Urinary bladder (tissue), 4 donors: ENCODE measurements around the gene C1QBP. TPM values are rescaled to one million over a fixed set of nuclear protein-coding genes. Genes with fewer than 3 reads are reported as not detected.

Source experiments
- DNase-seq: peaks from one replicate; pipeline ENCODE4 v3.0.0-alpha.2; 2015; ENCODE audit errors: extremely low spot score
- H3K27ac ChIP-seq: one replicate; pipeline ENCODE4 v1.5.1; 2013; ENCODE audit warnings: low read depth, mild to moderate bottlenecking, moderate library complexity
- H3K36me3 ChIP-seq: one replicate; pipeline ENCODE4 v1.6.1; 2013; ENCODE audit warnings: mild to moderate bottlenecking, moderate library complexity; ENCODE audit not compliant: insufficient read depth
- H3K4me1 ChIP-seq: one replicate; pipeline ENCODE4 v1.6.1; 2013; ENCODE audit warnings: mild to moderate bottlenecking, moderate library complexity; ENCODE audit not compliant: insufficient read depth
- H3K4me3 ChIP-seq: one replicate; pipeline ENCODE4 v1.5.1; 2013; ENCODE audit warnings: low read depth, low read length
- WGBS: extraction: QIAGEN DNeasy Blood & Tissue Kit; methylation state at CpG from one replicate; pipeline ENCODE4 v1.1.7; 2013; 5-methylcytosine and 5-hydroxymethylcytosine counted together
- polyA plus RNA-seq: library from polyadenylated mRNA; stranded (reverse); fragments of 200-250 nt; gene quantifications from one replicate; pipeline ENCODE4 v1.2.3, GENCODE V29; 2013
- total RNA-seq: library from RNA; depleted of rRNA; stranded (reverse); fragments of >200 nt; gene quantifications from one replicate; pipeline ENCODE4 v1.2.3, GENCODE V29; 2014
- donor health status: healthy with polysubstance abuse.
- donor health status: healthy.

C1QBP gene
- total and polyA plus RNA-seq, 2 donors: 94.9 to 108 TPM

GRCh38 chr17:5424909-5425308 lies 14.0 kb downstream of the C1QBP start:
- 61% methylated on average over 1 of the region's 1 CpG for WGBS

GRCh38 chr17:5422505-5422904 lies 16.4 kb downstream of the C1QBP start:
- Histone ChIP-seq H3K36me3 (peaks cover 9% of the 10 kb centered on the region), H3K4me3 (no peak overlapping the region), H3K27ac (no peak overlapping the region), H3K4me1 (no peaks in the 10 kb centered on the region)
- WGBS: 91% methylated on average over 2 of the region's 2 CpGs
- no peak for DNase-seq

More at GRCh38 chr17:5424909-5425308, 14.0 kb downstream of the C1QBP start:
- no peak overlapping the region for H3K4me3 ChIP-seq
- H3K4me1 ChIP-seq: no peaks in the 10 kb centered on the region
- peaks cover 12% of the 10 kb centered on the region for H3K36me3 ChIP-seq
- DNase-seq: no peak
- no peak overlapping the region for H3K27ac ChIP-seq

GRCh38 chr17:5419959-5420653 lies 18.8 kb downstream of the C1QBP start, which contains the start of gene RPAIN:
Gene RPAIN (plus strand): TSS chr17:5420182. CDS start chr17:5420211, 29 bp downstream.
- WGBS: under 1% methylated on average over 41 of the region's 41 CpGs
- H3K36me3 ChIP-seq: peaks cover 5% of the 10 kb centered on the region
- no peak for DNase-seq
- no peaks in the 10 kb centered on the region for H3K4me1 ChIP-seq
- H3K4me3 ChIP-seq: peak within 1 kb of the TSS; percentile 77
- H3K27ac ChIP-seq: peak within 1 kb of the TSS; percentile 77

- H3K4me1 ChIP-seq: no peaks in the 10 kb centered on the region
- H3K27ac ChIP-seq: peak within 1 kb of the TSS; percentile 77
- peak within 1 kb of the TSS; percentile 77 for H3K4me3 ChIP-seq
- peak; percentile 97 for DNase-seq
- H3K36me3 ChIP-seq: peaks cover 5% of the 10 kb centered on the region
- WGBS: under 1% methylated on average over 49 of the region's 49 CpGs
These were observed 19.5 kb downstream of the C1QBP start, which contains the start of gene NUP88 for GRCh38 chr17:5419356-5419958. Gene NUP88 (minus strand): TSS chr17:5419662. CDS start chr17:5419650, 12 bp downstream.

- peak; percentile 60 for DNase-seq
- WGBS: under 1% methylated on average over 26 of the region's 26 CpGs
- peaks cover 5% of the 10 kb centered on the region for H3K36me3 ChIP-seq
These were observed 20.0 kb downstream of the C1QBP start for GRCh38 chr17:5418858-5419355.

DNA sequence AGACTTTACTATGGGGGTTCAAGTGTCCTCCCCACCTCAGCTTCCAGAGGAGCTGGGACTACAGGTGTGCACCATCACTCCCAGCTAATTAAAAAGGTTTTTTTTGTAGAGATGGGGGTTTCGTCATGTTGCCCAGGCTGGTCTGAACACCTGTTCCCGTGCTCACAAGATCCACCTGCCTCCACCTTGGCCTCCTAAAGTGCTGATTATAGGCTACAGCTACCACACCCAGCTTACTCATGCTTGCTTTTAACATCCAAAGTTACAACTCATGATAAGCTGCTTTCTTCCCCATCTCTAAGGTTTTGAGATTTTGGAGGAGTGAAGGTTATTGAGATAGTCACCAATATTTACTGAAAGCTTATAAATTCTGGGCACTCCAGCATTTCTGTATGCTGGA lies 22.1 kb downstream of the C1QBP start:
- Histone ChIP-seq H3K36me3 (peaks cover 6% of the 10 kb centered on the region), H3K4me1 (no peaks in the 10 kb centered on the region), H3K27ac (no peak overlapping the region), H3K4me3 (no peak overlapping the region)
- WGBS: 88% methylated on average over 2 of the region's 2 CpGs
- DNase-seq: no peak

More at GRCh38 chr17:5418858-5419355, 20.0 kb downstream of the C1QBP start:
- Histone ChIP-seq H3K4me3 (peak overlapping the region; percentile 77), H3K4me1 (no peaks in the 10 kb centered on the region), H3K27ac (peak overlapping the region; percentile 77)

GRCh38 chr17:5413682-5414081 lies 25.3 kb downstream of the C1QBP start:
- Histone ChIP-seq H3K4me3 (no peak overlapping the region), H3K4me1 (no peaks in the 10 kb centered on the region), H3K36me3 (peaks cover 6% of the 10 kb centered on the region), H3K27ac (no peak overlapping the region)
- WGBS: 68% methylated on average over 4 of the region's 4 CpGs
- no peak for DNase-seq

DNA sequence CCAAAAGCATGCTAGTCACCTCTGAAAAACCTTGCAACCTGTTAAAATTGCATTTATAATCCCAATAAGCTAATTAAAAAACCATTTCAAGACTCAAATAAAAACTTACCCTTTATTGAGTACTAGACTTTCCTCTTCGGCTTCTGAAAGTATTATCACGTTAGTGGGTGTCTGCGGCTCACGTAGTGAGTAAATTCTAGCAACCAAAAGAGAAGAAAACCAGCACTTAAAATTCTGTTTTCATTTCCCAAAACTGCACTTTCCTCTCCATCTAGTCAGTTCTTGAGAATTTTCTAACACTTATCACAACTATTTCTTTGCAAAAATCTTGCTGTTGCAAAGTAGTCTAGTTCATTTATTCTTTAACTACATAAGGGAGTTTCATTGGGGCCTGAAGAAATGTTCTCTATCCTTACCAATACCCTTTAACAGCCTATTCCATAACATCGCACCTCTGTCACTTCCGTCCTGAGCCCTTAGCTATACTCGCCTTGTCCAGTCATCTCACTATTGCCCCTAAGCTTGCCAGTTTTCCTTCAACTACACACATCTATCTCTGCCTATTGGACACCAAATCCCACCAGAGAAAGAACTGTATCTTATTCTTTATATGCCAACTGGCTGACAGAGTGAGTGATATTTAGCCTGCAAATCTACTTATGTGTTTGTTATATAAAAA lies 28.2 kb downstream of the C1QBP start:
- DNase-seq: no peak
- H3K27ac ChIP-seq: no peak overlapping the region
- peaks cover 11% of the 10 kb centered on the region for H3K36me3 ChIP-seq
- H3K4me3 ChIP-seq: no peak overlapping the region
- no peaks in the 10 kb centered on the region for H3K4me1 ChIP-seq
- 93% methylated on average over 7 of the region's 7 CpGs for WGBS

DNA sequence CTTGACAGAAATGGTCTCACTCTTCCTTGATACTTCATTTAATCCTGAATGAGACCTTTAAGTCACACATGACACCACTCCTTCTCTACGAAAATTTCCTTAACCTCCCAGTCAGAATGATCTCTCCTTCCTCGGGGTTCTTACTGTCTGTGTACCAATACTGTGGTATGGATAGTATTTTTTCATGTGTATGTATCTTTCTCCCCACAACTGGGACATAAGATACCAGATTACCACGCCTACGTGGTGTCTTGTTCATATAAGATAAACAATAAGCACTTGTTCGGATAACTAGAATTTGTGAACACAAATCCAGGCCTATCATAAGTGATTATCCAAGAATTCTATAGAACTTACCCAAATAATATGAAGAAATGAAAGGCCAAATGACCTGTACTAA lies 30.8 kb downstream of the C1QBP start:
- Histone ChIP-seq H3K4me1 (no peaks in the 10 kb centered on the region), H3K27ac (no peak overlapping the region), H3K36me3 (peaks cover 13% of the 10 kb centered on the region), H3K4me3 (no peak overlapping the region)
- no peak for DNase-seq
- 92% methylated on average over 5 of the region's 5 CpGs for WGBS

GRCh38 chr17:5405400-5405799 lies 33.6 kb downstream of the C1QBP start:
- Histone ChIP-seq H3K27ac (no peak overlapping the region), H3K36me3 (peaks cover 9% of the 10 kb centered on the region), H3K4me3 (no peak overlapping the region), H3K4me1 (no peaks in the 10 kb centered on the region)
- 89% methylated on average over 4 of the region's 4 CpGs for WGBS
- DNase-seq: no peak

- Histone ChIP-seq H3K4me1 (no peaks in the 10 kb centered on the region), H3K27ac (no peak overlapping the region), H3K36me3 (peaks cover 2% of the 10 kb centered on the region), H3K4me3 (no peak overlapping the region)
- 90% methylated on average over 6 of the region's 6 CpGs for WGBS
- no peak for DNase-seq
These were observed 39.2 kb downstream of the C1QBP start for GRCh38 chr17:5399767-5400166.

DNA sequence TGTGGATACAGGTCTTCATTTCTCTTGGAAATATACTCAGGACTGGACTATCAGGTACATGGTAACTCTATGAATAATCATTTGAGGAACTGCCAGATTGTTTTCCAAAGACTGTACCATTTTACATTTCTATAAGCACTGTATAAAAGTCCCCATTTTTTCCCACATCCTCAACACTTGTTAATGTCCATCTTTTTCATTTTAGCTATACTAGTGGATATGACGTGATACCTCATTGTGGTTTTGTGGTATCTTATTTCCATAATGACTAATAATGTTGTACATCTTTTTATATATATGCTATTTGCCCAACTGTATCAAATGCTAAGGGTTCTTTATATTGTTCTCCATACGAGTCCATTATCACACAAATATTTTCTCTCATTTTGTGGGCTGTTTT lies 42.3 kb downstream of the C1QBP start:
- Histone ChIP-seq H3K4me1 (no peaks in the 10 kb centered on the region), H3K27ac (no peak overlapping the region), H3K4me3 (no peak overlapping the region), H3K36me3 (no peaks in the 10 kb centered on the region)
- DNase-seq: no peak
- 93% methylated on average over 2 of the region's 2 CpGs for WGBS

GRCh38 chr17:5391678-5392077 lies 47.3 kb downstream of the C1QBP start:
- Histone ChIP-seq H3K4me1 (no peaks in the 10 kb centered on the region), H3K4me3 (no peak overlapping the region), H3K27ac (no peak overlapping the region), H3K36me3 (peaks cover 11% of the 10 kb centered on the region)
- 91% methylated on average over 5 of the region's 5 CpGs for WGBS
- no peak for DNase-seq
